GM12878 (cell line): ENCODE measurements around the gene PIGB.

Source experiments
- POLR2AphosphoS5 ChIP-seq: IDR thresholded peaks from 2 replicates; pipeline ENCODE4 v1.6.1; 2011; ENCODE audit warnings: mild to moderate bottlenecking, low read length, inconsistent platforms
- SMC3 ChIP-seq: IDR thresholded peaks from 2 replicates; pipeline ENCODE4 v1.6.1; 2011; ENCODE audit warnings: low read length, improper control_type of control experiment, borderline replicate concordance
- TF ChIP-seq, protein P1 (sequence below): fragments of 450-650 bp; formaldehyde crosslinking; IDR thresholded peaks from 2 replicates; pipeline ENCODE4 v1.5.0; 2022; ENCODE audit warnings: mild to moderate bottlenecking, missing genetic modification characterization
- TF ChIP-seq, protein P2 (sequence below), 3 experiments: IDR thresholded peaks in 2 of 3; conservative IDR thresholded peaks in 1 of 3; 2 replicates each; pipeline ENCODE4 v1.5.1; 2011; ENCODE audit warnings: low read depth in 3 of 3, low read length in 3 of 3, mild to moderate bottlenecking in 3 of 3, control low read depth in 2 of 3, moderate library complexity in 2 of 3, inconsistent platforms in 1 of 3, mixed read lengths in 1 of 3; ENCODE audit not compliant: control insufficient read depth in 2 of 3, insufficient read depth in 1 of 3; ENCODE audit errors: extremely low read depth in 1 of 3
- TF ChIP-seq, protein P3 (sequence below): IDR thresholded peaks from 2 replicates; pipeline ENCODE4 v1.6.1; 2012; ENCODE audit warnings: low read depth, low read length, improper control_type of control experiment

DNA sequence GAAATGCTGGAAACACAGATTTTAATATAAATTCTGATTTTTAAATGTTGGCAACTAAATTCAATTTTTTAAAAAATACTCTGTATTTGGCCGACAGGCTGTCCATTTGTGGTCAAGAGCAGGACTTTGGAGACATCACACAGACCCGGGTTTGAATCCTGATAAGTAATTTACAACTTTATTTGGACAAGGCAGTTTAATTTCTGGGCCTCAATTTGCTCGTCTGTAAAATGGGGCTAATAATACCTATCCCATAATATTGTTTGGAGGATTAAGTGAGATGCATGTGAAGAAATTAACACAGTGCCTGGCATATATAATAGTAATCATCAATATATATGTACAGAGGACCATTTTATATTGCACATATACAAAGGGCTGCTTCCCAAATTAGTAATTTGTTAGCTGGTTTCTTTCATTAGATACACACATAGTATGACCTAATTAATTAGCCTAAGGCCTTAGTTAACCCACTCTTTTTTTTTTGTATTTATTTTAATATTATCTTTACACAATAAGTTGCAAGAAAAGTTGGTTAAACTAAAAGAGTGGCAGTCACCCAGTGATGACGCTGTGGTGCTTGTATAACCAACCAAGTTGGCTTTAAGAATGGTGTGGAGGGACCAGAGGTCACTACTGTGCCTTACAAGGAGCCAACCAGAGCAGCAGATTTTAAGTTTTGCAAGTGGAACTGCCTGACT lies 665 bp downstream of the PIGB start:
- TF ChIP-seq, protein P1, sequence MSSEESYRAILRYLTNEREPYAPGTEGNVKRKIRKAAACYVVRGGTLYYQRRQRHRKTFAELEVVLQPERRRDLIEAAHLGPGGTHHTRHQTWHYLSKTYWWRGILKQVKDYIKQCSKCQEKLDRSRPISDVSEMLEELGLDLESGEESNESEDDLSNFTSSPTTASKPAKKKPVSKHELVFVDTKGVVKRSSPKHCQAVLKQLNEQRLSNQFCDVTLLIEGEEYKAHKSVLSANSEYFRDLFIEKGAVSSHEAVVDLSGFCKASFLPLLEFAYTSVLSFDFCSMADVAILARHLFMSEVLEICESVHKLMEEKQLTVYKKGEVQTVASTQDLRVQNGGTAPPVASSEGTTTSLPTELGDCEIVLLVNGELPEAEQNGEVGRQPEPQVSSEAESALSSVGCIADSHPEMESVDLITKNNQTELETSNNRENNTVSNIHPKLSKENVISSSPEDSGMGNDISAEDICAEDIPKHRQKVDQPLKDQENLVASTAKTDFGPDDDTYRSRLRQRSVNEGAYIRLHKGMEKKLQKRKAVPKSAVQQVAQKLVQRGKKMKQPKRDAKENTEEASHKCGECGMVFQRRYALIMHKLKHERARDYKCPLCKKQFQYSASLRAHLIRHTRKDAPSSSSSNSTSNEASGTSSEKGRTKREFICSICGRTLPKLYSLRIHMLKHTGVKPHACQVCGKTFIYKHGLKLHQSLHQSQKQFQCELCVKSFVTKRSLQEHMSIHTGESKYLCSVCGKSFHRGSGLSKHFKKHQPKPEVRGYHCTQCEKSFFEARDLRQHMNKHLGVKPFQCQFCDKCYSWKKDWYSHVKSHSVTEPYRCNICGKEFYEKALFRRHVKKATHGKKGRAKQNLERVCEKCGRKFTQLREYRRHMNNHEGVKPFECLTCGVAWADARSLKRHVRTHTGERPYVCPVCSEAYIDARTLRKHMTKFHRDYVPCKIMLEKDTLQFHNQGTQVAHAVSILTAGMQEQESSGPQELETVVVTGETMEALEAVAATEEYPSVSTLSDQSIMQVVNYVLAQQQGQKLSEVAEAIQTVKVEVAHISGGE (CRISPR knock-in tag), result no peak
- TF ChIP-seq SMC3 (no peak), POLR2AphosphoS5 (no peak)
- TF ChIP-seq, protein P2, sequence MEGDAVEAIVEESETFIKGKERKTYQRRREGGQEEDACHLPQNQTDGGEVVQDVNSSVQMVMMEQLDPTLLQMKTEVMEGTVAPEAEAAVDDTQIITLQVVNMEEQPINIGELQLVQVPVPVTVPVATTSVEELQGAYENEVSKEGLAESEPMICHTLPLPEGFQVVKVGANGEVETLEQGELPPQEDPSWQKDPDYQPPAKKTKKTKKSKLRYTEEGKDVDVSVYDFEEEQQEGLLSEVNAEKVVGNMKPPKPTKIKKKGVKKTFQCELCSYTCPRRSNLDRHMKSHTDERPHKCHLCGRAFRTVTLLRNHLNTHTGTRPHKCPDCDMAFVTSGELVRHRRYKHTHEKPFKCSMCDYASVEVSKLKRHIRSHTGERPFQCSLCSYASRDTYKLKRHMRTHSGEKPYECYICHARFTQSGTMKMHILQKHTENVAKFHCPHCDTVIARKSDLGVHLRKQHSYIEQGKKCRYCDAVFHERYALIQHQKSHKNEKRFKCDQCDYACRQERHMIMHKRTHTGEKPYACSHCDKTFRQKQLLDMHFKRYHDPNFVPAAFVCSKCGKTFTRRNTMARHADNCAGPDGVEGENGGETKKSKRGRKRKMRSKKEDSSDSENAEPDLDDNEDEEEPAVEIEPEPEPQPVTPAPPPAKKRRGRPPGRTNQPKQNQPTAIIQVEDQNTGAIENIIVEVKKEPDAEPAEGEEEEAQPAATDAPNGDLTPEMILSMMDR (IDR thresholded peaks at IDR 0.05 in 2 of 3, conservative IDR thresholded peaks at IDR 0.05 in 1 of 3; ENCODE audit: control insufficient read depth in 2 of 3, extremely low read depth in 1 of 3, insufficient read depth in 1 of 3, low read depth in 3 of 3, low read length in 3 of 3), result no peak
- TF ChIP-seq, protein P3, sequence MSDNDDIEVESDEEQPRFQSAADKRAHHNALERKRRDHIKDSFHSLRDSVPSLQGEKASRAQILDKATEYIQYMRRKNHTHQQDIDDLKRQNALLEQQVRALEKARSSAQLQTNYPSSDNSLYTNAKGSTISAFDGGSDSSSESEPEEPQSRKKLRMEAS, result no peak
